HepG2 (cell line): ENCODE results near the gene FABP1. TPM values are rescaled to one million over a fixed set of nuclear protein-coding genes. Genes with fewer than 3 reads are reported as not detected.

Source experiments
- ATAC-seq: fragments of 200-7000 bp; cut with Tn5 transposase; 3 replicates; pipeline ENCODE4 v1.9.1; 2020; ENCODE audit warnings: mild to moderate bottlenecking, moderate library complexity
- BruUV-seq: library from RNA; stranded (reverse); fragments of 400-500 nt; replicated peaks from 2 replicates; lab custom pipeline; 2021; lab: Mats Ljungman, UMichigan
- CTCF ChIA-PET: fragments of 300-600 bp; formaldehyde crosslinking; extraction: SDS; loops from one replicate; lab custom pipeline; 2021; ENCODE audit warnings: low total read pairs, inconsistent platforms, low intra/inter-chr PET ratio; lab: Yijun Ruan, JAX
- POLR2A ChIA-PET: fragments of 350-600 bp; sonication (Branson Sonifier 250); formaldehyde crosslinking; loops from one replicate; lab custom pipeline; 2020; ENCODE audit warnings: antibody characterized with exemption, inconsistent platforms; lab: Yijun Ruan, JAX
- DNase-seq: peaks from one replicate; pipeline ENCODE4 v3.0.0-alpha.2; 2015; ENCODE audit warnings: low spot score
- FAIRE-seq: peaks from 3 replicates; lab custom pipeline; 2011; peaks lifted over from hg19 to GRCh38; lab: Jason Lieb, UNC
- H2AFZ ChIP-seq: one replicate; pipeline ENCODE4 v1.6.1; 2011; ENCODE audit warnings: low read length, inconsistent platforms
- H3K27ac ChIP-seq: fragments of 300-600 bp; 3 replicates; pipeline ENCODE4 v1.8.0; 2011; ENCODE audit warnings: mixed run types, mild to moderate bottlenecking, mixed read lengths, low read length, inconsistent platforms; ENCODE audit not compliant: insufficient read depth; ENCODE audit errors: extremely low read length
- H3K27me3 ChIP-seq, 2 experiments: fragments of 200-600 bp in 1 of 2; 2 replicates in 1 of 2; 3 replicates in 1 of 2; pipeline versions ENCODE4 v1.6.0 to v1.8.0; 2011; ENCODE audit warnings: low read length in 2 of 2, mild to moderate bottlenecking in 2 of 2, moderate library complexity in 2 of 2, inconsistent platforms in 1 of 2; ENCODE audit not compliant: insufficient read depth in 2 of 2, control insufficient read depth in 1 of 2
- H3K36me3 ChIP-seq, 2 experiments: fragments of 200-600 bp in 1 of 2; replicated peaks in 1 of 2; 2 replicates in 1 of 2; 3 replicates in 1 of 2; pipeline versions ENCODE4 v1.5.1 to v1.8.0; 2011; ENCODE audit warnings: low read length in 2 of 2, inconsistent platforms in 1 of 2; ENCODE audit not compliant: insufficient read depth in 2 of 2, control insufficient read depth in 1 of 2
- H3K4me1 ChIP-seq: 2 replicates; pipeline ENCODE4 v1.5.1; 2012; ENCODE audit warnings: low read length, inconsistent platforms; ENCODE audit not compliant: insufficient read depth
- H3K4me2 ChIP-seq: 2 replicates; pipeline ENCODE4 v1.6.0; 2011; ENCODE audit warnings: low read depth, low read length, inconsistent platforms
- H3K4me3 ChIP-seq, 3 experiments: fragments of 200-600 bp in 1 of 3; sonication (generic), shearing (Covaris generic) in 1 of 3; replicated peaks in 1 of 3; 2 replicates each; pipeline ENCODE4 v1.5.1; 2011 to 2016; ENCODE audit warnings: low read length in 3 of 3, inconsistent platforms in 2 of 3, low read depth in 2 of 3, mild to moderate bottlenecking in 2 of 3, control low read depth in 1 of 3, mixed read lengths in 1 of 3; ENCODE audit not compliant: insufficient read depth in 1 of 3
- H3K79me2 ChIP-seq: one replicate; pipeline ENCODE4 v1.6.1; 2011; ENCODE audit warnings: low read length, inconsistent platforms; ENCODE audit not compliant: insufficient read depth
- H3K9ac ChIP-seq: 2 replicates; pipeline ENCODE4 v1.6.0; 2011; ENCODE audit warnings: mild to moderate bottlenecking, low read depth, low read length, inconsistent platforms; ENCODE audit not compliant: insufficient read depth
- H3K9me3 ChIP-seq: 2 replicates; pipeline ENCODE4 v1.5.1; 2012; ENCODE audit warnings: mild to moderate bottlenecking, low read length
- H4K20me1 ChIP-seq: 2 replicates; pipeline ENCODE4 v1.6.0; 2011; ENCODE audit warnings: inconsistent platforms, mild to moderate bottlenecking, low read length, moderate library complexity; ENCODE audit not compliant: insufficient read depth
- MLLT10 ChIP-seq: sonication (generic); formaldehyde crosslinking; IDR thresholded peaks from 2 replicates; pipeline ENCODE4 v1.4.0; 2020; ENCODE audit warnings: missing genetic modification reagents
- SOX13 ChIP-seq, 3 experiments: fragments of 450-650 bp in 1 of 3; sonication (generic) in 1 of 3; formaldehyde crosslinking in 1 of 3; IDR thresholded peaks in 2 of 3; conservative IDR thresholded peaks in 1 of 3; 2 replicates each; pipeline versions ENCODE4 v1.5.0 to v1.6.1; 2016 to 2020; ENCODE audit warnings: antibody characterized with exemption in 1 of 3, mild to moderate bottlenecking in 1 of 3, missing compliant biosample characterization in 1 of 3, missing genetic modification reagents in 1 of 3, moderate library complexity in 1 of 3
- SOX5 ChIP-seq: IDR thresholded peaks from 2 replicates; pipeline ENCODE4 v1.6.1; 2016; ENCODE audit warnings: borderline replicate concordance
- SOX6 ChIP-seq, 2 experiments: fragments of 450-650 bp in 1 of 2; sonication (generic) in 1 of 2; formaldehyde crosslinking in 1 of 2; IDR thresholded peaks; 2 replicates each; pipeline versions ENCODE4 v1.4.0 to v1.6.1; 2017 to 2020; ENCODE audit warnings: antibody characterized with exemption in 1 of 2, mild to moderate bottlenecking in 1 of 2, missing genetic modification reagents in 1 of 2
- ZFAT ChIP-seq: sonication (generic); formaldehyde crosslinking; conservative IDR thresholded peaks from 2 replicates; pipeline ENCODE4 v1.8.1; 2023; ENCODE audit warnings: missing genetic modification reagents, inconsistent platforms
- ZFYVE20 ChIP-seq: sonication (generic); formaldehyde crosslinking; IDR thresholded peaks from 2 replicates; pipeline ENCODE4 v1.8.0; 2023; ENCODE audit warnings: low read depth, mild to moderate bottlenecking, moderate library complexity, missing genetic modification reagents, borderline replicate concordance
- ZNF235 ChIP-seq: sonication (generic); formaldehyde crosslinking; IDR thresholded peaks from 2 replicates; pipeline ENCODE4 v1.8.1; 2023; ENCODE audit warnings: mild to moderate bottlenecking, missing genetic modification reagents, borderline replicate concordance
- ZNF790 ChIP-seq: sonication (generic); formaldehyde crosslinking; IDR thresholded peaks from 2 replicates; pipeline ENCODE4 v1.8.0; 2022; ENCODE audit warnings: missing genetic modification reagents, mild to moderate bottlenecking, borderline replicate concordance
- WGBS: methylation state at CpG from one replicate; pipeline ENCODE4 v1.1.6; 2017; ENCODE audit warnings: low lambda C conversion rate; 5-methylcytosine and 5-hydroxymethylcytosine counted together
- in situ Hi-C: cut with HindIII; loops from 2 replicates; pipeline ENCODE4 v1.10.0; 2017; ENCODE audit warnings: low pct_unique_long_range_greater_than_20kb; ENCODE audit not compliant: extremely low pct_ligation_motif_present
- intact Hi-C: fragments of 100-400 bp; cut with micrococcal nuclease; formaldehyde crosslinking; loops from one replicate; pipeline ENCODE4 v1.10.0; 2022; ENCODE audit not compliant: unreplicated experiment
- polyA plus RNA-seq, 8 experiments: library from polyadenylated mRNA; depleted of rRNA in 3 of 8; stranded (reverse) in 7 of 8; unstranded in 1 of 8; fragments of >200 nt; fragmentation: Illumina TruSeq in 4 of 8; extraction: Trizol in 4 of 8; gene quantifications; 2 replicates each; pipeline versions ENCODE4 v1.2.1 to v1.2.3, GENCODE V29; 2011 to 2016; ENCODE audit warnings: low read depth in 4 of 8, missing spikeins in 1 of 8, mixed read lengths in 1 of 8; ENCODE audit not compliant: insufficient read depth in 1 of 8
- total RNA-seq, 5 experiments: library from RNA; depleted of rRNA; stranded (reverse); fragments of >200 nt; fragmentation: Illumina TruSeq; extraction: Trizol; gene quantifications; 2 replicates each; pipeline ENCODE4 v1.2.3, GENCODE V29; 2016; ENCODE audit warnings: low read depth in 1 of 5
- TF ChIP-seq, protein P1 (sequence below): sonication (generic); formaldehyde crosslinking; IDR thresholded peaks from 2 replicates; pipeline ENCODE4 v1.5.1; 2020; ENCODE audit warnings: mild to moderate bottlenecking, missing genetic modification reagents
- TF ChIP-seq, protein P2 (sequence below): IDR thresholded peaks from 2 replicates; pipeline ENCODE4 v1.6.1; 2012; ENCODE audit warnings: inconsistent platforms
- TF ChIP-seq, protein P3 (sequence below): sonication (generic); formaldehyde crosslinking; IDR thresholded peaks from 2 replicates; pipeline ENCODE4 v1.5.0; 2020; ENCODE audit warnings: missing genetic modification reagents
- TF ChIP-seq, protein P4 (sequence below): sonication (generic); formaldehyde crosslinking; IDR thresholded peaks from 2 replicates; pipeline ENCODE4 v1.5.1; 2020; ENCODE audit warnings: missing genetic modification reagents, mild to moderate bottlenecking, borderline replicate concordance
- TF ChIP-seq, protein P5 (sequence below): sonication (generic); formaldehyde crosslinking; IDR thresholded peaks from 2 replicates; pipeline ENCODE4 v1.4.0; 2020; ENCODE audit warnings: mild to moderate bottlenecking, missing genetic modification reagents
- TF ChIP-seq, protein P6 (sequence below): sonication (generic); formaldehyde crosslinking; IDR thresholded peaks from 2 replicates; pipeline ENCODE4 v1.8.0; 2022; ENCODE audit warnings: missing genetic modification reagents, mild to moderate bottlenecking, inconsistent platforms, borderline replicate concordance

FABP1 gene
- total and polyA plus RNA-seq, 2 of the 13 experiments (the other 11 are each of a cell fraction or from before 2014, with no cell fraction given): 644 to 1,608 TPM

DNA sequence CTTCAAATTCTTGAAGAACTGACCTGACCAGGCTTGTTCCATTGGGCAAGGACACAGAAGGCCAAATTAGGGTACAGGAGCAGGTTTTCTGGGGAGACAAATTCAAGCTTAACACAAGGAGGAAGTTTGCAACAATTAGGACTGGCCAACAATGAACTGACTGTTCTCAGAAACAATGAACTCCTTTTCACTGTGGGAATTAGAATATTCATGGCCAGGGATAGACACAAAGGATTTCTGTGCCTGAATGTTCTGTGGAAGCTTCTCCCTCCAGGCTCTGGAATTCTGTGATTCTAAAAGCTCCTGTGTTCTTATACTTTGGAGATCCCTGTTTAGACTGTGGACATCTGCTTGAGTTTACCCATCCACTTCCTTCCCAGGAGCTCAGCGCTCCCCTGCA lies 45.1 kb downstream of the FABP1 start:
- WGBS: 95% methylated on average over 1 of the region's 1 CpG
- no peaks in the 10 kb centered on the region for H3K36me3 ChIP-seq
- TF ChIP-seq, protein P1, sequence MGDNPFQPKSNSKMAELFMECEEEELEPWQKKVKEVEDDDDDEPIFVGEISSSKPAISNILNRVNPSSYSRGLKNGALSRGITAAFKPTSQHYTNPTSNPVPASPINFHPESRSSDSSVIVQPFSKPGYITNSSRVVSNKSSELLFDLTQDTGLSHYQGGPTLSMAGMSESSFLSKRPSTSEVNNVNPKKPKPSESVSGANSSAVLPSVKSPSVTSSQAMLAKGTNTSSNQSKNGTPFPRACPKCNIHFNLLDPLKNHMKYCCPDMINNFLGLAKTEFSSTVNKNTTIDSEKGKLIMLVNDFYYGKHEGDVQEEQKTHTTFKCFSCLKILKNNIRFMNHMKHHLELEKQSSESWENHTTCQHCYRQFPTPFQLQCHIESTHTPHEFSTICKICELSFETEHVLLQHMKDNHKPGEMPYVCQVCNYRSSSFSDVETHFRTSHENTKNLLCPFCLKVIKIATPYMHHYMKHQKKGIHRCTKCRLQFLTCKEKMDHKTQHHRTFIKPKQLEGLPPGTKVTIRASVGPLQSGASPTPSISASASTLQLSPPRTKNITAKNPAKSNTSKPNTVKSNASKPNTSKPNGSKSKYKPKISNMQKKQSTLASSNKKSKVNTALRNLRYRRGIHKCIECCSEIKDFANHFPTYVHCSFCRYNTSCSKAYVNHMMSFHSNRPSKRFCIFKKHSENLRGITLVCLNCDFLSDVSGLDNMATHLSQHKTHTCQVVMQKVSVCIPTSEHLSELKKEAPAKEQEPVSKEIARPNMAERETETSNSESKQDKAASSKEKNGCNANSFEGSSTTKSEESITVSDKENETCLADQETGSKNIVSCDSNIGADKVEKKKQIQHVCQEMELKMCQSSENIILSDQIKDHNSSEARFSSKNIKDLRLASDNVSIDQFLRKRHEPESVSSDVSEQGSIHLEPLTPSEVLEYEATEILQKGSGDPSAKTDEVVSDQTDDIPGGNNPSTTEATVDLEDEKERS (CRISPR knock-in tag): no peak
- TF ChIP-seq ZNF235 (CRISPR knock-in tag): no peak
- no peak for TF ChIP-seq ZFYVE20
- TF ChIP-seq, protein P2, sequence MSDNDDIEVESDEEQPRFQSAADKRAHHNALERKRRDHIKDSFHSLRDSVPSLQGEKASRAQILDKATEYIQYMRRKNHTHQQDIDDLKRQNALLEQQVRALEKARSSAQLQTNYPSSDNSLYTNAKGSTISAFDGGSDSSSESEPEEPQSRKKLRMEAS: no peak
- TF ChIP-seq, protein P3, sequence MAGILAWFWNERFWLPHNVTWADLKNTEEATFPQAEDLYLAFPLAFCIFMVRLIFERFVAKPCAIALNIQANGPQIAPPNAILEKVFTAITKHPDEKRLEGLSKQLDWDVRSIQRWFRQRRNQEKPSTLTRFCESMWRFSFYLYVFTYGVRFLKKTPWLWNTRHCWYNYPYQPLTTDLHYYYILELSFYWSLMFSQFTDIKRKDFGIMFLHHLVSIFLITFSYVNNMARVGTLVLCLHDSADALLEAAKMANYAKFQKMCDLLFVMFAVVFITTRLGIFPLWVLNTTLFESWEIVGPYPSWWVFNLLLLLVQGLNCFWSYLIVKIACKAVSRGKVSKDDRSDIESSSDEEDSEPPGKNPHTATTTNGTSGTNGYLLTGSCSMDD (CRISPR knock-in tag): no peak
- TF ChIP-seq ZNF790 (CRISPR knock-in tag): no peak
- no peak for TF ChIP-seq MLLT10 (CRISPR knock-in tag)
- no peak for TF ChIP-seq SOX13 (IDR thresholded peaks at IDR 0.05)
- TF ChIP-seq SOX13 (CRISPR knock-in tag; conservative IDR thresholded peaks at IDR 0.05 in 1 of 2, IDR thresholded peaks at IDR 0.05 in 1 of 2): peak in 1 of 2 experiments; percentile 57; a peak in 1 of 4 replicates
- TF ChIP-seq SOX6 (IDR thresholded peaks at IDR 0.05): no peak
- TF ChIP-seq SOX6 (CRISPR knock-in tag; IDR thresholded peaks at IDR 0.05): 0 out of 2 replicates have a peak, but pooled peaks have one; percentile 30
- TF ChIP-seq, protein P4, sequence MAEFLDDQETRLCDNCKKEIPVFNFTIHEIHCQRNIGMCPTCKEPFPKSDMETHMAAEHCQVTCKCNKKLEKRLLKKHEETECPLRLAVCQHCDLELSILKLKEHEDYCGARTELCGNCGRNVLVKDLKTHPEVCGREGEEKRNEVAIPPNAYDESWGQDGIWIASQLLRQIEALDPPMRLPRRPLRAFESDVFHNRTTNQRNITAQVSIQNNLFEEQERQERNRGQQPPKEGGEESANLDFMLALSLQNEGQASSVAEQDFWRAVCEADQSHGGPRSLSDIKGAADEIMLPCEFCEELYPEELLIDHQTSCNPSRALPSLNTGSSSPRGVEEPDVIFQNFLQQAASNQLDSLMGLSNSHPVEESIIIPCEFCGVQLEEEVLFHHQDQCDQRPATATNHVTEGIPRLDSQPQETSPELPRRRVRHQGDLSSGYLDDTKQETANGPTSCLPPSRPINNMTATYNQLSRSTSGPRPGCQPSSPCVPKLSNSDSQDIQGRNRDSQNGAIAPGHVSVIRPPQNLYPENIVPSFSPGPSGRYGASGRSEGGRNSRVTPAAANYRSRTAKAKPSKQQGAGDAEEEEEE (CRISPR knock-in tag): no peak
- TF ChIP-seq ZFAT (CRISPR knock-in tag): no peak
- TF ChIP-seq, protein P5, sequence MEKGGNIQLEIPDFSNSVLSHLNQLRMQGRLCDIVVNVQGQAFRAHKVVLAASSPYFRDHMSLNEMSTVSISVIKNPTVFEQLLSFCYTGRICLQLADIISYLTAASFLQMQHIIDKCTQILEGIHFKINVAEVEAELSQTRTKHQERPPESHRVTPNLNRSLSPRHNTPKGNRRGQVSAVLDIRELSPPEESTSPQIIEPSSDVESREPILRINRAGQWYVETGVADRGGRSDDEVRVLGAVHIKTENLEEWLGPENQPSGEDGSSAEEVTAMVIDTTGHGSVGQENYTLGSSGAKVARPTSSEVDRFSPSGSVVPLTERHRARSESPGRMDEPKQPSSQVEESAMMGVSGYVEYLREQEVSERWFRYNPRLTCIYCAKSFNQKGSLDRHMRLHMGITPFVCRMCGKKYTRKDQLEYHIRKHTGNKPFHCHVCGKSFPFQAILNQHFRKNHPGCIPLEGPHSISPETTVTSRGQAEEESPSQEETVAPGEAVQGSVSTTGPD (CRISPR knock-in tag): no peak
- TF ChIP-seq SOX5 (CRISPR knock-in tag): peak; percentile 33; the same call in 1 of the 2 replicates
- TF ChIP-seq, protein P6, sequence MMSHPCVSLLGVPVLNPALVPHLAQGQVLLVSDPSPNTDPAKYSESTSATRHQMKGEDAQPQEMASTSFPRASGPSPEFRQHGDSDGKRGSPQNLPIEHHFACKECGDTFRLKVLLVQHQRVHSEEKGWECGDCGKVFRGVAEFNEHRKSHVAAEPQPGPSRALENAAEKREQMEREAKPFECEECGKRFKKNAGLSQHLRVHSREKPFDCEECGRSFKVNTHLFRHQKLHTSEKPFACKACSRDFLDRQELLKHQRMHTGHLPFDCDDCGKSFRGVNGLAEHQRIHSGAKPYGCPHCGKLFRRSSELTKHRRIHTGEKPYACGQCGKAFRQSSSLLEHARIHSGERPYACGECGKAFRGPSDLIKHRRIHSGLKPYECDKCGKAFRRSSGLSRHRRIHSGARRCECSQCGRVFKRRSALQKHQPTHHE: no peak

More for the DNA sequence above, 45.1 kb downstream of the FABP1 start:
- Histone ChIP-seq H3K79me2 (no peaks in the 10 kb centered on the region), H2AFZ (no peak overlapping the region), H3K4me1 (peaks cover 18% of the 10 kb centered on the region), H3K4me2 (no peak overlapping the region), H3K4me3 (no peak overlapping the region), H3K9me3 (no peaks in the 10 kb centered on the region), H3K27me3 (peaks cover 0 to 16% of the 10 kb centered on the region in 2 experiments; a peak in 2 of 5 replicates), H3K27ac (no peak overlapping the region), H4K20me1 (no peaks in the 10 kb centered on the region), H3K9ac (no peak overlapping the region)
- BruUV-seq: no TSS peak
- FAIRE-seq (no peak), ATAC-seq (no peak), DNase-seq (no peak)
- in situ Hi-C loops: no loop called here
- ChIA-PET CTCF (no interaction called here), POLR2A (no interaction called here)
- intact Hi-C loops: no loop called here
